OCI-LY3 (cell line): ENCODE measurements around the gene APOBEC3G.
"Not testable (repeated sequence)": the region's sequence is repeated elsewhere in the genome, so short reads cannot be mapped to it uniquely, and the experiment has no call there.

Source experiments
- CTCF ChIP-seq: fragments of 200-600, 300-600 bp; sonication (generic); IDR thresholded peaks from 2 replicates; pipeline ENCODE4 v1.5.1; 2014; ENCODE audit warnings: antibody characterized with exemption, low read length, low read depth
- EZH2phosphoT487 ChIP-seq: fragments of 200-600 bp; shearing (Covaris generic); IDR thresholded peaks from 2 replicates; pipeline ENCODE4 v1.6.1; 2018; ENCODE audit warnings: antibody characterized with exemption, mixed run types, low read depth

GRCh38 chr22:39043063-39043462 lies 34.0 kb upstream of the APOBEC3G start:
- TF ChIP-seq CTCF, EZH2phosphoT487: not testable (repeated sequence)
